Activated CD4-positive, CD25-positive, alpha-beta regulatory T cell treated with anti-CD3 and anti-CD28 coated beads, Interleukin-2, amount 50 U/mL, for 16 hours (primary cell): Measurements from ENCODE around the gene CCN5.
"Not testable (repeated sequence)": the region's sequence is repeated elsewhere in the genome, so short reads cannot be mapped to it uniquely, and the experiment has no call there.

Experiments used
- DNase-seq: peaks from one replicate; pipeline ENCODE4 v3.0.0-alpha.2; 2020; ENCODE audit warnings: low read depth, low spot score

The CCN5 gene

GRCh38 chr20:44756956-44757355 lies 41.8 kb downstream of the CCN5 start:
- DNase-seq = no peak

- no peak for DNase-seq
These were observed 43.3 kb downstream of the CCN5 start for GRCh38 chr20:44758247-44759101.

DNA sequence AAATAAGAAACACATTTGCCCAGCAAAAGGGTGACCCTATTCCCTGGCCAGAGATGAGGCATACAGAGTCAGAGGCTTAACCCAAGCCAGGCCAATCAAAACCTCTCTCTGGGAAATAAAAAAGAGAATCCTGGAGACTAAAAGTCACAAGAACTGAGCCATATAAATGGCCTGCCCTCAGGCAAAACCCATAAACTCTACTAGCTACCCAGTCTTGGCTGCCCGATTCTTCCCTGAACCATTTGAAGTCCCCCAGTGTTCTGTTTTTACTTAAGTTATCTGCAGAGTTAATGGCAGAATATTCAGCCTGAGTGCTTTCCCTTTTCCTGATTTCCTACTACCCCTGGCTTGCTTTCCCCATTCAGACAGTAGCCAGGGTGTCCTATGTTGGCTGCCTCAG lies 44.4 kb downstream of the CCN5 start:
- no peak for DNase-seq

DNA sequence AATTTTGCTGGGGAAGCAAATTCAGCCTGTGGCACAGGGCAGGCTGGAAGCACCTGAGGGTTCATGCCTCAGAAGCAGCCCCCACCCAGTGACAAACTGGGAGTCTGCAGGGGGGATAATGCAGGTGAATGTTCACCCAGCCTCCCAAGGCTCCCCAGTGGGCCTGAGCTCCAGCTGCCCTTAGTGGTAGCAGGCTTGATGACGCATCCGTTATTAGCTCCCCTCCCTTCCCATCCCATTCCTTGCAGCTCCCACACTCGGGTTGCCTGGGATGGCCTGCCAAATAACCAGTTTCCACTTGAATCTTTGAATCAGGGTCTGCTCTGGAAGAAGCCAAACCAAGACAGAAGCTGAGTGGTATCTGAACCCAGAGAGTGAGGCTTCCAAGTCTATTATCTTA lies 46.3 kb downstream of the CCN5 start:
- no peak for DNase-seq

GRCh38 chr20:44762466-44763140 lies 47.4 kb downstream of the CCN5 start:
- no peak for DNase-seq

GRCh38 chr20:44763798-44764197 lies 48.6 kb downstream of the CCN5 start:
- not testable (repeated sequence) for DNase-seq

- DNase-seq = no peak
These were observed 49.9 kb downstream of the CCN5 start for GRCh38 chr20:44765091-44765490.

DNA sequence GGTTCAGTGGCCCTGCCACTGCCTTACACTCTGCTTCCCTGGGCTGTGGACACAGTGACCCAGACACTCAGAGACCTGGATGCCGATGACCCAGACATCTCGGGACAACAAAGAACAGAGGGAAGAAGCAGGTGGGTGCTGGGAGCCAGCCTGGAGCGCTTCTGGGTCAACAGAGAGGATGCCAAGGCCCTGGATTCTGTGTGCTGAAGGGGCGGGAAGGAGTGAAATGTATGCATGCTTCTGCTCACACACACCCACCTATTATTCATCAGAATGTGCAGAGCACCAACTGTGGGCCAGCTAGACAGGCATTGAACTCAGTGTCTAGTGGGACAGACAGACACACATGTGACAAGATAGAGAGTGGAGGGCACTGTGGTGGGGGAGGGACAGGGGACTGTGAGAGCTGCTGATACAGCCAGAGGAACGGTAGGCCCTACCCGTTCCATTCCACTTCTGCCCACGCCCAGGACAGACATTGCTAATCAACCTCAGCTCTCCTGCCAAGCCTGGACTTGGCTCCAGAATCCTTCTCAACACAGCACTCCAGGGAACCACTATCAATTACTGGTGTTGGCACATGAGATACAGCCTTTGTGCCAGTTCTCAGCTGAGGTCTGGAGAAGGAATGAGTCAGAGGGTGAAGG lies 50.7 kb downstream of the CCN5 start:
- no peak for DNase-seq

DNA sequence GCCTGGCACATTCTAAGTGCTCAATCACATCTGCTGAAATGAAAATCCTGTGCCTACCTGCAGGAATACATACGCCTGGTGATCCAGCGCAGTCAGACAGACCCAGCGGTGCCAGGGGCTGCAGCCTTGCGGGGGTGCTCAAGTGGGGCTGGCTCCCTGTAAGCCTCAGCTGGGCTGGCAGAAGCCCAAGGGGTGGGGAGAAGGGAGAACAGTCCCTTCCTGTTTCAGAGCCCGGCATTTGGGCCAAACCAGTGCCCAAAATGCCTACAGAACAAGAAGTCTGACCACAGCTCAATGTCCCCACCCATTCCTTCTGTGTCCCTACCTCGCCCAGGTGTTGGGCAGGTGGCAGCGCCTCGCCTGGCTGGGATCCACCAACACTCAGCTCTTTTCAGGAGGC lies 53.1 kb downstream of the CCN5 start:
- DNase-seq = no peak

DNA sequence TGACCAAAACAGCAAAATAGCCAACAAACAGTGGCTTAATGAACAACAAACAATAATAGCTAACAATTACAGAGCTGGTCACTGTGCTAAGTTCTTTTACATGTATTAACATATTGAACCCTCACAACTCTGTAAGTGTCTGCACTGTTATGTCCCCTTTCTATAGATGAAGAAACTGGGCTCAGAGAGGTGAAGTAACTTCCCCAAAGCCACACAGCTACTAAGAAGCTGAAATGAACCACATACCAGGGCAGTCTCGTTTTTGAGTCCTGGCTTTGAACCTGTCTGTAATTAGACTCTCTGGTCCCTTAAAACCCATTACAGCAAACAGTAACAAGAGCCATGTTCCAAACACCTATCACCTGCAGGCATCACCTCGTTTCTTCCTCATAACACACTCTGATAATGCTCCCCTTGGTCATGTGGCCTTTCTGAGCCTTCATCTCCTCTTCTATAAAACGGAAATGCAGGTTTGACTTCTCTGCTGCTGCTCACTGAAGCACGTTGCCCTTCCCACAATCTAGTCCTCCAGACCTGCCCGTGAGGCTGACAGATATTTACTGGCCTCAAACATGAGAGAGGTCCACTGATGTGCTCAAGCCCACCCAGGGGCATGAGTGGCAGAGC lies 53.8 kb downstream of the CCN5 start:
- DNase-seq = no peak

DNA sequence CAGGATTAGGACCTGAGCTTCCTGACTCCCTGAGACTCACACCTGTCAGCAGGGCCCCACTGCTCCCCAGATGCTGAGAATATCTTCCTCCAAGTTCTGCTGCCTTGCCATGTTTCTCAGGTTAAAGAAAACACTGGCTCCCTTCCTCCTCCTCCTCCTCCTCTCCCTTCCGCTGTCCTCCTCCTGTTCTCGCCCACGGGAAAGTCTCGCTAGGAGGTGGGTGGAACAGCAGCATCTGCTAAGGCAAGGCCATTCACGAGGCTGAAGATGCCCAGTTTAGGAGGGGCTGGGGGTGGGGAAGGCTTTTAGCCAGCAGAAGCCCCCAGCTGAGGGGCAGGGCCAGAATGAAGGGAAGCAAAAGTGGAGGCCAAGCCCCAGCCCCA lies 54.3 kb downstream of the CCN5 start:
- no peak for DNase-seq

- no peak for DNase-seq
These were observed 55.5 kb downstream of the CCN5 start for GRCh38 chr20:44770484-44771171.

DNA sequence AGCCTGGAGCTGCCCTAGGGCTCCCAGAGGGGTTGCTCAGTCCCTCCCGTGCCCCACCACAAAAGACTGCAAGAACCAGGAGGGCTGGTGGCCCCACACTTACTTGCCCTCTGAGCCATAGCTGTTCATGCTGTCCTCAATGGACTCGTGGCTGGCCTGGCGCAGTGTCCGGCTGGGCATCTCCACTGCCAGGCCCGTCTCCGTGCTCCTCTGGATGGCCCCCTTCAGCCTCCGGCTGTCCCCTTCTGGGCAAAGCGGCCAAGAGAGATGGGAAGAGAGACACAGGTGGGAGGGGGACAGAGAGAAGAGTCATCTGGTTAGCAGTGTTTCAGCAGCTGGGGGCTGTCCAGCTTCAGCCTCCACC lies 56.0 kb downstream of the CCN5 start:
- no peak for DNase-seq

DNA sequence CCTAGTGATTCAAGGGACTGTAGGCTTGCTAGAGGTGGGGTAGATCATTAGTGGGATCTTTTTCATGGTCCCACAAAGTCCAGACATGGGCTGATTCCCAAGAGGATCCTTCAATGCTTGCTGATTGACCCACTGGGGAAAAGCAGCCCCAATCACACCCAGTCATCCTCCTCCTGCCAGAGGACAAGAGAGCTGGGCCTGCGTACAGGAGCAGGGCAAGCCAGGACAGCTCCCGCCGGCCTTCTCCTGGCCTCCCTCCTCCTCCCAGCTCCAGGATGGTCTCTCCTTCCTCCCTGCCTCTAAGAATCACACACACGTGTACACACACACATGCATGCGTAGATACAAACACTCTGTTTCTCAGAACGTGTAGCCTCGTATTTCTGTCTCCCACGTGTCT lies 57.5 kb downstream of the CCN5 start:
- DNase-seq = no peak

GRCh38 chr20:44773070-44773829 lies 58.1 kb downstream of the CCN5 start:
- no peak for DNase-seq

GRCh38 chr20:44776980-44777379 lies 61.8 kb downstream of the CCN5 start:
- no peak for DNase-seq
